Activated naive CD4-positive, alpha-beta T cell treated with anti-CD3 and anti-CD28 coated beads, Interleukin-2, amount 10 ng/mL, durations not matched to agents 7 days and 5 days (primary cell): ENCODE data around the gene FAM180A.

Source experiments
- CTCF ChIA-PET: fragments of 350-600 bp; sonication (Branson Sonifier 250); formaldehyde crosslinking; loops from one replicate; lab custom pipeline; 2021; ENCODE audit warnings: antibody characterized with exemption; lab: Charles Lee
- DNase-seq: peaks from one replicate; pipeline ENCODE4 v3.0.0-alpha.2; 2020
- H3K27ac Mint-ChIP-seq: one replicate; pipeline ENCODE4 v1.8.0; 2021; ENCODE audit warnings: mild to moderate bottlenecking, moderate library complexity, mixed read lengths
- H3K27me3 Mint-ChIP-seq: one replicate; pipeline ENCODE4 v1.8.0; 2021; ENCODE audit warnings: mild to moderate bottlenecking, mixed read lengths
- H3K36me3 Mint-ChIP-seq: one replicate; pipeline ENCODE4 v1.8.0; 2021; ENCODE audit warnings: mixed read lengths
- H3K4me1 Mint-ChIP-seq: one replicate; pipeline ENCODE4 v1.8.0; 2021; ENCODE audit warnings: mixed read lengths
- H3K4me3 Mint-ChIP-seq: one replicate; pipeline ENCODE4 v1.8.0; 2021; ENCODE audit warnings: mild to moderate bottlenecking, moderate library complexity, mixed read lengths
- H3K9me3 Mint-ChIP-seq: one replicate; pipeline ENCODE4 v1.8.0; 2021; ENCODE audit warnings: mixed read lengths

Gene FAM180A

DNA sequence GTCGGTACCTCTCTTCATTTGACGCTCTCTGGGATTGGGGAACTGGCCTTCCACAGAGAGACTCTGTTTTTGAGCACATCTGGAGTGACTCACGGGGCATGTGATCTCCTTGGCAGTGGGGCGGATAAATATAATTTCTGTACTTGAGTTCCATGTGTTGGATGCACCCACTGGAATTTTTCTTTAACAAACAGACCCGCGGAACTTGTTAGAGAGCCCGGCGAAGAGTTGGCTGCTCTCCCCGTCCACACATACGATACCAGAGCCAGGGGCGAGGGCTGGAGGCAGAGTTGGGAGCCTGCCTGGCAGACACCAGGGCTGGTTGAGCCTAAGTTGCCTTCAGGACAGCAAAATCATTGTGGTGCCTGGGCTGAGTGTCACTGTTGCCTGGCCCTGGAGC, at the start of gene FAM180A:
Gene FAM180A, minus strand, starts transcription at position 44 of the 400 bp plus-strand sequence. CDS start 233 bp downstream, outside the sequence.
- Mint-ChIP-seq H3K27ac (no peak within 1 kb of the TSS), H3K36me3 (no peaks in the 10 kb centered on the region), H3K4me3 (no peak within 1 kb of the TSS), H3K4me1 (no peaks in the 10 kb centered on the region), H3K9me3 (no peaks in the 10 kb centered on the region), H3K27me3 (peaks cover 23% of the 10 kb centered on the region)
- no peak for DNase-seq
- CTCF ChIA-PET = no interaction called here

DNA sequence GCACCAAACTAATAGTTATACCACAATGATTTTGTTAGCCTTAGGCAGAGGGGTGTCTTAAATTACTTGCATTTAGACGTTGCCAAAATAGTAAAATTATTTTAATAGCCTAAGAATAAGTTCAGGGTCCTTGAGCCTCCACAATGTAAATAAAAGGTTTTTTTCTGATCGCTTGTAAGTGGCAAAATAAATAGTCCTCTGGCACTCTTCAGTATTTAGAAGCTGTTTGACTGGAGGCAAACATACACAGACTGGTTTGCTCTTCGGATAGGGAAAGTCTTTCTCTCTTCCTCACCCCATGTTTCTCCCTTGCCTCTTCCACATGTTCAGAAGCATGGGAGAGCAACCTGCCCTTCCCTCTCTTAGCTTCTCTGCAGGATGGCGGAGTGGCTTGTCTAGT, 49.5 kb upstream of the FAM180A start:
- H3K36me3 Mint-ChIP-seq = no peaks in the 10 kb centered on the region
- no peak for DNase-seq
- no peak overlapping the region for H3K27ac Mint-ChIP-seq
- CTCF ChIA-PET = interaction anchor here (1.8 to 4.4 kb wide), 2 partner anchors 209 to 212 kb away, joined by 5 to 30 read pairs; no protein-coding TSS in a partner anchor
- no peaks in the 10 kb centered on the region for H3K4me1 Mint-ChIP-seq
- H3K27me3 Mint-ChIP-seq = peaks cover 10% of the 10 kb centered on the region
- no peaks in the 10 kb centered on the region for H3K9me3 Mint-ChIP-seq
- no peak overlapping the region for H3K4me3 Mint-ChIP-seq

DNA sequence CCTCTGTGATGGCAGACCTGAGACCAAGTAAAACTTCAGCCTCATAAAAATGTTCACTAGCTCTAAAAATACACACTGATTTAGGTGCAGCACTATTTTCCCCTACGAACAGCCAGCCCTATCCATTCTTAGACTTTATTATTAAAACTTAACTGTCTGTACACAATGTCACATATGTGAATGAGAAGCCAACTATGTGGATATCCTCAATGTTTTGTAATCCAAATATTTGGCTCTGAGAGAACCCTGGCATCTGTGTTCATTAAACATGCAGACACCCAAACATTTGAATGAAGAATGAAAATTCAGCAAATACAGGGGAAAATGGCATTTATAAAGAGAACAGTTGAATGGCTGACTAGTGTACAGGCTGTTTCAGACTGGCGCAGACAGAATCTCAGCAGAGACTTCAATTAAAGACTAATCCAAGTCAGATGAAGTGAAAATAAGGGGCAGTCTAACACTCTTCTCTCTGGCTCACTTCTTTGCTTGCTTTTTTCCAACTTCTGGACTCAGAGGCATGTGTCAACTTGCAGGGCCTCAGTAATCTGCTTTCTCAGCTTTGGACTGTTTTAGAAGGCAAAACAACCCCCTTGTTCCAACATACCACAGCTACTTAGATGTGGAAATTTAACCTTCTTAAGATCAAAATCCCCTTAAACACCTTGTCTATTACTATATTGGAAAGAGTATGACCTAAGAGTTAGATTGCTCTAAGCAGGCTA, 47.4 kb upstream of the FAM180A start:
- peaks cover 5% of the 10 kb centered on the region for H3K27me3 Mint-ChIP-seq
- H3K9me3 Mint-ChIP-seq = no peaks in the 10 kb centered on the region
- no peaks in the 10 kb centered on the region for H3K36me3 Mint-ChIP-seq
- no peak overlapping the region for H3K4me3 Mint-ChIP-seq
- no peak overlapping the region for H3K27ac Mint-ChIP-seq
- H3K4me1 Mint-ChIP-seq = no peaks in the 10 kb centered on the region
- CTCF ChIA-PET = interaction anchor here (1.1 kb wide), 1 partner anchor 160 kb away, joined by 3 read pairs; no protein-coding TSS in a partner anchor
- DNase-seq = no peak

DNA sequence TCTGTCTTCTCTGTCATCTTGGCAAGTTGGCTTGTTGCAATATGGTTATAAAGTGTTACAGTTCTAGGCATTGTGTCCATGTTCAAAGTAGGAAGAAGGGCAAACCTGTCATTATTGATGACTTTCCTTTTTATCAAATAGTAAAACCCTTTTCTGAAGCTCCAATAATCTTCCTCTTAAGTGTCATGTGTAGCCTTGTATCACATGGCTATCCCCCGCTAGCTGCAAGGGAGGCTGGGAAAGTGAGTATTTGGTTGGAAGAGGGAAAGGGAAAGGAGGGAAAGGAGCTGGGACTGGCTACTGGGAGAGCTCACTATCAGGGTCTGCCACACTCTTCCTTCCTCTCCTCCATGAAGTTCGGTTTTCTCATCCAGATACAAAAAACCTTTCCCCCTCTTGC, 45.2 kb upstream of the FAM180A start:
- no peaks in the 10 kb centered on the region for H3K4me1 Mint-ChIP-seq
- no peak for DNase-seq
- H3K4me3 Mint-ChIP-seq = no peak overlapping the region
- H3K36me3 Mint-ChIP-seq = no peaks in the 10 kb centered on the region
- CTCF ChIA-PET = interaction anchor here (1.1 kb wide), 1 partner anchor 9 kb away, joined by 3 read pairs; no protein-coding TSS in a partner anchor
- peaks cover 3% of the 10 kb centered on the region for H3K27me3 Mint-ChIP-seq
- no peaks in the 10 kb centered on the region for H3K9me3 Mint-ChIP-seq
- no peak overlapping the region for H3K27ac Mint-ChIP-seq

DNA sequence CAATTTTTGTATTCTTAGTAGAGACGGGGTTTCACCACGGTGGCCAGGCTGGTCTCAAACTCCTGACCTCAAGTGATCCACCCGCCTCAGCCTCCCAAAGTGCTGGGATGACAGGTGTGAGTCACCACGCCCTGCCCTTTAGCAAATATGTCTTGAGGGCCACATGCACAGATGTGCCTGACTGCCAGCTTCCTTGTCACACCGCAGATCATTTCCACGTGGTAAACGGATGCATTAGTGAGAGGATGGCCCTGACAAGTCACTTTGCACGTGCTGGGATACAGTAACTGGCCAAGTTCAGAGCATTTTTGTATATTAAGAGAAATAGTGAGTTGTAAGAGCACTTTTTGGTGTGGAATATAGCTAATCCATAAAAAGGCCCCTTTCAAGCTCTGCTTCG, 44.3 kb upstream of the FAM180A start:
- Mint-ChIP-seq H3K36me3 (no peaks in the 10 kb centered on the region), H3K9me3 (no peaks in the 10 kb centered on the region), H3K27ac (no peak overlapping the region), H3K4me1 (no peaks in the 10 kb centered on the region), H3K4me3 (no peak overlapping the region), H3K27me3 (no peaks in the 10 kb centered on the region)
- CTCF ChIA-PET = interaction anchor here (0.8 to 1.1 kb wide), 2 partner anchors 10 to 216 kb away, joined by 3 read pairs; no protein-coding TSS in a partner anchor
- DNase-seq = no peak

DNA sequence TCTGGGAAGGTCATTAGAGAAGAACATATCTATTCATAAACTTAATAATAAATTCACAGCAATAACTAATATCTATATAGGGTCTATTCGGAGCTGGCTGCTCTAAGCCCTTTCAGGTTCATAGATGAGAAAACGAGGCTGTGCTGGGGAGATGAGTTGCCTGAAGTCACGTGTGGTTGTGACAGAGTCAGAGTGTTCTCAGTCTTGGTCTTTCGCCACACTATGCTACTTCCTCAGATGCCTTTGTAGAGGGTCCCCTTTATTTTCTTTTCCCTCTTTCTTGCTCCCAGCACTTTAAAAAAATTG, 43.7 kb upstream of the FAM180A start:
- Mint-ChIP-seq H3K4me3 (no peak overlapping the region), H3K9me3 (no peaks in the 10 kb centered on the region), H3K27me3 (no peaks in the 10 kb centered on the region), H3K27ac (no peak overlapping the region), H3K36me3 (no peaks in the 10 kb centered on the region), H3K4me1 (no peaks in the 10 kb centered on the region)
- no peak for DNase-seq
- CTCF ChIA-PET = no interaction called here

DNA sequence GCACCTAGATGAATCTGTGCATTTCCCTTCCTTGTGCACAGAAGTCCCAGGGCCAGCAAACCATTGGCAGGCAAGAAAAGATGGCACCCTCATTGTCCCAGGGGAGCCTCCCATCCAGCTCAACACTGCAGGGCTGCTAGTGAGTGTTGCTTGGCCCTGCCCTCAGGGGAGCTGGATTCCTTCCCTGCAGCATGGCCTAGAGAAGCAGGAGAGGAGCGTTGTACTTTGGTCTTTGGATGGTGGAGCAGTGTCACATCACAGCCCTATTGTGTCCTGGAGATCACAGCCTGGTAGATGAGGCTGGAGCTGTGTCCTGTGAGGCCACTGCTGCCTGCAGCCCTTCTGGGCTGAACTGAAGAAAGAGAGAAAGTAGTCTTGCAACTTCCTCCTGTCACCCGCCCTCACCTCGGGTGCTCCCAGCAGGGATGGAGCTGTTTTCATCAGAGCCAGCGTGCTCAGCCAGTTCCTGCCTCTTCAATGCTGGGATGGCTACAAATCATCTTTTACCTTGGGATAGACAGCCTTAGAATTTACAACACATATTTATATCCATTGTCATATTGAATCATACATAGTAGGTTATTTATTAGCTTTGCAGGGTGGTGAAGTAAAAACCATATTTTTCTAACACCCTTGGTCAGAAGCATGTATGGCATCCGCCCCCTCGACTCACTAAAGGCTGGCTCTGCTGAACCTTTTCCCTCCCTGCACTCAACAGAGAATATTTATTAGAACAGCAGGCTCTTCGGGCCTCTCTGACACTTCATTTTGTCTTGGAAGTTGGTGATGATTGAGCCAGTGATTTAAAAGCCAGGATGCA, 43.1 kb upstream of the FAM180A start:
- no peak overlapping the region for H3K27ac Mint-ChIP-seq
- no peaks in the 10 kb centered on the region for H3K9me3 Mint-ChIP-seq
- H3K4me1 Mint-ChIP-seq = no peaks in the 10 kb centered on the region
- no peaks in the 10 kb centered on the region for H3K27me3 Mint-ChIP-seq
- no peak overlapping the region for H3K4me3 Mint-ChIP-seq
- DNase-seq = no peak
- H3K36me3 Mint-ChIP-seq = no peaks in the 10 kb centered on the region
- CTCF ChIA-PET = no interaction called here

DNA sequence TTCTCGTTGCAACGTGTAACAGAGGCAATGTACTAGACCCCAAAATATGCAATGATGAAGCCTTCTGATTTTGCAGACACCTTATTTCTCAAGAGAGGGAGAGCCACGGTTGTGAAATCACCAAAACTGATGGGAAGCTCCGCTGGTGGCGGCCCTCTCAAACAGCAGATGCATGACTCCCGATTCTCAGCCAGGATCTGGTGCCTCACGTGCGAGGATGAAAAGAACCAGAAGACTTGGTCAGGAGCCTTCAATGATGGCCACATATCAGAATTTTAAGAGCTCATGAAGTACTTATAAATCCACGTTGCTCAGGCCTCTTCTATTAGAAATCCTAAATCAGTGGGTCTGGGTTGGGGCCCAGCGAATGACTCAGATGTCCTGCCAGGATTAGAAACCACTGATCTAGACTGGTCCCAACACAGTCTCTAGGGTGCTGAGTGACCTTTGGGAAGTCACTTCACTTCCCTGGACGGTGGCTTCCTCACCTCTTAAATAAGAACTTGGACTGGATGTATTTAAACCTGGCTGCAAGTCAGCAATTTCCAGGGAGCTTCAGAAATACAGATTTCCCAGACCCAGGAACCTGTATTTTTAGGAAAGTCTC, 41.9 kb upstream of the FAM180A start:
- Mint-ChIP-seq H3K4me3 (no peak overlapping the region), H3K27me3 (no peaks in the 10 kb centered on the region), H3K36me3 (no peaks in the 10 kb centered on the region), H3K4me1 (no peaks in the 10 kb centered on the region), H3K9me3 (no peaks in the 10 kb centered on the region), H3K27ac (no peak overlapping the region)
- CTCF ChIA-PET = interaction anchor here (1.5 kb wide), 1 partner anchor 11 kb away, joined by 3 read pairs; no protein-coding TSS in a partner anchor
- DNase-seq = no peak

DNA sequence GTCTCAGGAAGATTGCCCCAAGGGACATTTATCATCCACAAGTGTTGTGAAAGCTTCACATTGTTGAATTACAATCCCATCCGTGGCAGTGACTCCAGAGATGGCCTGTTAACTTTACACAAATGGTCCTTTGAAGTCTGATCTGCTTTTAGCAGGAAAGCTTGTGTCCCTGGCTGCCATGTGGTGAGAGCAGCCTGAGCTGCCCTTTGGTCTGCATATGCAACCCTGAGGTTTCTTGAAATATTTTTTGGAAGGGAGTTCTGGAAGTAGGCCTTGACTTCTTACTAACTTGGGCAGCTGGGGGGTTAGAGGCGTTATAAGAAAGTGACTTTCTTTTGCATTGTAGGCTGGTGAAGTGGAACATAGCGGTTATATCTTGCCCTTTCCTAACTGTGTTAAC, 41.3 kb upstream of the FAM180A start:
- H3K4me1 Mint-ChIP-seq = no peaks in the 10 kb centered on the region
- H3K9me3 Mint-ChIP-seq = no peaks in the 10 kb centered on the region
- CTCF ChIA-PET = interaction anchor here (1.5 kb wide), 1 partner anchor 11 kb away, joined by 3 read pairs; no protein-coding TSS in a partner anchor
- peaks cover 4% of the 10 kb centered on the region for H3K27me3 Mint-ChIP-seq
- no peak overlapping the region for H3K27ac Mint-ChIP-seq
- H3K36me3 Mint-ChIP-seq = no peaks in the 10 kb centered on the region
- H3K4me3 Mint-ChIP-seq = no peak overlapping the region
- no peak for DNase-seq

DNA sequence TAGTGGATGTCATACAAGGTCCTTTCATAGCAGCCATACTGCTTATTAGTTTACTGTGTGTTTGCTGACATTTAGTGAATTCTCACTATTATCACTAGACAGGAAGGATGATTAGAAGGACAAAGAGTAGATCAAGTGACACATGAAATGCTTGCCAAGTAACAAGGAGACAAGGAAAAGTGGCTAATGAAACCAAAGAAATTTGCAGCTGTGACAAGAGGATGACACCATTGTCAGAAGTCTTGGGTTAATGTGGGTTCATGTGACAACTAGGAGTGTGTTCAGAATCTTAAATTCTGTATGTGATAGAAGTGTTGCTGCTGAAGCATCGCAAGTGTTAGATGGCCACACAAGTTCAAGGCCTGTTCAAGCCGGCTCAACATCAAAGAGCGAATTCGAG, 40.8 kb upstream of the FAM180A start:
- H3K9me3 Mint-ChIP-seq = no peaks in the 10 kb centered on the region
- no peak for DNase-seq
- H3K4me1 Mint-ChIP-seq = no peaks in the 10 kb centered on the region
- CTCF ChIA-PET = interaction anchor here (1.5 kb wide), 1 partner anchor 12 kb away, joined by 3 read pairs; no protein-coding TSS in a partner anchor
- H3K36me3 Mint-ChIP-seq = no peaks in the 10 kb centered on the region
- no peak overlapping the region for H3K4me3 Mint-ChIP-seq
- no peak overlapping the region for H3K27ac Mint-ChIP-seq
- peaks cover 5% of the 10 kb centered on the region for H3K27me3 Mint-ChIP-seq

DNA sequence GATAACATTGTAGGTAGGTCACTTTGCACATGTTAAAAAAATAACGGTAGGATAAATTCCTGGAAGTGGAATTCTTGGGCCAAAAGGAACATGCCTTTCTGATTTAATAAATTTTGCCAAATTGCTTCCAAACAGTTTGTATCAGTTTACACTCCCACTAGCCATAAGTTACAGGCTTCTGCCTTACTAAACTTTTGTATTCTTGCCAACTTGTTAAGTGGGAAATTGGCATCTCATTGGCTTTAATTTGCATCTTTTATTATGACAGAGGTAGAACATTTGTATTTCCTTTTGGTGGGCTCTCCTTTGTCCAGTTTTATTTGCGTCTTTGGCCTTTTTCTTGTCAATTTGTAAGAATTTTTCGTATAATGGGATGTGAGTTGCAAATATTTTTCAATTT, 38.3 kb upstream of the FAM180A start:
- H3K27ac Mint-ChIP-seq = no peak overlapping the region

DNA sequence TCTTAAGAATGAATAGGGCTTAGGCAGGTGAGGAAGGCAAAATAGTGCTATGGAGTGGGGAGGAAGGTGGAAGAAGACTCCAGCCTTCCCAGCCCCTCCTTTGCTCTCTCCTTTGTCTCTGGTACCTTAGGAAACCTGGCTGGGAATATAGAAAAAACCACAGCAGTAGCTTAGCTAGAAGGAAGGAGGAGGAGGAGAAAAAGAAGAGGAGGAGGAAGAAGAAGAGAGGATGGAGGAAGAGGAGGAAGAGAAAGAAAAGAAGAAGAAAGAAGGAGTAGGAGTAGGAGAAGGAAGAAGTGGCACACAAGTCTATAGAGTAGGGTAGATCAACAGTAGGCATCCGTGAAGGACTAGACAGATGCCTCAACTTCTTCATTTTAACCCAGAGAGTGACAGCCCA, 36.5 kb upstream of the FAM180A start:
- no peak for DNase-seq
- Mint-ChIP-seq H3K4me3 (no peak overlapping the region), H3K27ac (no peak overlapping the region), H3K27me3 (peaks cover 8% of the 10 kb centered on the region), H3K9me3 (no peaks in the 10 kb centered on the region), H3K36me3 (no peaks in the 10 kb centered on the region), H3K4me1 (no peaks in the 10 kb centered on the region)
- CTCF ChIA-PET = interaction anchor here (0.6 kb wide), 1 partner anchor 510 kb away, joined by 3 read pairs; no protein-coding TSS in a partner anchor

More for the DNA sequence above, 38.3 kb upstream of the FAM180A start:
- Mint-ChIP-seq H3K9me3 (no peaks in the 10 kb centered on the region), H3K27me3 (peaks cover 8% of the 10 kb centered on the region), H3K36me3 (no peaks in the 10 kb centered on the region), H3K4me1 (no peaks in the 10 kb centered on the region), H3K4me3 (no peak overlapping the region)
- CTCF ChIA-PET = no interaction called here
- no peak for DNase-seq

DNA sequence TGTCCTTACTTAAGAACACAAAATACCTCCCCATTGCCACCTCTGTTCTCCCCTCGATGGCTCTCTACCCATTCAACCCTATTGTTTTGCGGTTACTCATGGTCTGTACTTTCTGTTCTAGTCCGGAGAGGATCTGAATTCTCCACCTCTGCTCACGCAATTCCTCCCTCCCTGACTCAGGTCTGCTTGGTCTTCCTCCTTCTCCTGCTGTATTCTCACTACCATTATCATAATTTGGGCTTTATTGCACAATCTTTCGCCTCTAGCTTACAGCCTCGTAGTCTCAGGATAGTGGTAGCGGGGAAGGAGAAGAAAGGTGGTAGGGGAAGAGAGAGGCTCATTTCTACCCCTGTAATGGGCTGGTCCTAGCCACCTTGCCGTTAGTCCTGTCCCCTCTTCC, 35.4 kb upstream of the FAM180A start:
- H3K4me3 Mint-ChIP-seq = no peak overlapping the region
- no peak overlapping the region for H3K27ac Mint-ChIP-seq
- CTCF ChIA-PET = no interaction called here
- no peaks in the 10 kb centered on the region for H3K4me1 Mint-ChIP-seq
- H3K9me3 Mint-ChIP-seq = no peaks in the 10 kb centered on the region
- H3K27me3 Mint-ChIP-seq = peaks cover 8% of the 10 kb centered on the region
- DNase-seq = no peak
- H3K36me3 Mint-ChIP-seq = no peaks in the 10 kb centered on the region

DNA sequence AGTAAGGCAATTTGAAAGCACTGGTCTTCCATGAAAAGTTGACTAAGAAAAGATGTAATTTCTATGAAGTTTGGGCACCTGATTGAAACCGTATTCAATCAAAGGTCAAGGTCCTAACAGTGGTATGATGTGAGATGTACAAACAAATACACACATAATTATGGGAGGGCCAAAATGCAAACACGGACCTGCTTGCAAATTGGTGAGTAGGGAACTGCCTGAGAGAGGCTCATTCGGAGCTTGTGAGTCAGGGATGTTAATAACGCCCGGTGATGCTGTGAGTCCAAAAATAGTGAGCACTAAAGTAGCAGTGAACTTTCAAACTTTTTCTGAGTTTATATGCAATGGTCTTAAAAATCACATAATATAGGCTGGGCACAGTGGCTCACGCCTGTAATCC, 34.2 kb upstream of the FAM180A start:
- Mint-ChIP-seq H3K4me3 (no peak overlapping the region), H3K27me3 (peaks cover 8% of the 10 kb centered on the region), H3K27ac (no peak overlapping the region), H3K36me3 (no peaks in the 10 kb centered on the region), H3K9me3 (peaks cover 2% of the 10 kb centered on the region), H3K4me1 (no peaks in the 10 kb centered on the region)
- CTCF ChIA-PET = no interaction called here
- DNase-seq = no peak
